Measurements from ENCODE around the gene AFF3. TPM values are rescaled to one million over a fixed set of nuclear protein-coding genes. Genes with fewer than 3 reads are reported as not detected.

The AFF3 gene
- total RNA-seq, 6 experiments from 2014 or later = 0.80 to 8.2 (median 6.8) TPM

- Mint-ChIP-seq H3K27me3 (ENCODE audit: insufficient read depth) (peaks cover 4% of the 10 kb centered on the region; the same call in 1 of the 2 replicates), H3K9me3 (peaks cover 19% of the 10 kb centered on the region), H3K4me1 (ENCODE audit: low read depth) (peaks cover 33% of the 10 kb centered on the region), H3K4me3 (no peak overlapping the region), H3K27ac (no peak overlapping the region), H3K36me3 (ENCODE audit: low read depth) (peaks cover 18% of the 10 kb centered on the region)
- DNase-seq = no peak
- no peak for TF ChIP-seq CTCF (IDR thresholded peaks at IDR 0.05)
These were observed 82.8 kb downstream of the AFF3 start for GRCh38 chr2:100059638-100060037.

- Mint-ChIP-seq H3K36me3 (ENCODE audit: low read depth) (peaks cover 22% of the 10 kb centered on the region), H3K27me3 (ENCODE audit: insufficient read depth) (peaks cover 4% of the 10 kb centered on the region; the same call in 1 of the 2 replicates), H3K4me1 (ENCODE audit: low read depth) (peaks cover 33% of the 10 kb centered on the region), H3K27ac (peak overlapping the region; percentile 53), H3K9me3 (peaks cover 12% of the 10 kb centered on the region), H3K4me3 (no peak overlapping the region)
- DNase-seq = peak; percentile 43
- TF ChIP-seq CTCF (IDR thresholded peaks at IDR 0.05) = no peak
These were observed 84.5 kb downstream of the AFF3 start for GRCh38 chr2:100057901-100058261.

GRCh38 chr2:100054426-100054825, 88.0 kb downstream of the AFF3 start:
- Mint-ChIP-seq H3K4me1 (ENCODE audit: low read depth) (peaks cover 33% of the 10 kb centered on the region), H3K4me3 (no peak overlapping the region), H3K27ac (no peak overlapping the region), H3K36me3 (ENCODE audit: low read depth) (peaks cover 10% of the 10 kb centered on the region; the same call in 1 of the 2 replicates), H3K9me3 (peaks cover 5% of the 10 kb centered on the region; the same call in 1 of the 2 replicates), H3K27me3 (ENCODE audit: insufficient read depth) (peaks cover 1% of the 10 kb centered on the region)
- no peak for DNase-seq
- no peak for TF ChIP-seq CTCF (IDR thresholded peaks at IDR 0.05)

- Mint-ChIP-seq H3K27ac (no peak overlapping the region), H3K36me3 (ENCODE audit: low read depth) (peaks cover 10% of the 10 kb centered on the region; the same call in 1 of the 2 replicates), H3K27me3 (ENCODE audit: insufficient read depth) (peaks cover 1% of the 10 kb centered on the region), H3K9me3 (peaks cover 5% of the 10 kb centered on the region; the same call in 1 of the 2 replicates), H3K4me3 (no peak overlapping the region), H3K4me1 (ENCODE audit: low read depth) (peaks cover 29% of the 10 kb centered on the region)
- TF ChIP-seq CTCF (IDR thresholded peaks at IDR 0.05) = no peak
- DNase-seq = no peak
These were observed 89.1 kb downstream of the AFF3 start for GRCh38 chr2:100053087-100053885.

GRCh38 chr2:100052650-100053049, 89.7 kb downstream of the AFF3 start:
- Mint-ChIP-seq H3K9me3 (peaks cover 5% of the 10 kb centered on the region; the same call in 1 of the 2 replicates), H3K4me1 (ENCODE audit: low read depth) (peaks cover 29% of the 10 kb centered on the region)
- TF ChIP-seq CTCF (IDR thresholded peaks at IDR 0.05) = no peak

More at GRCh38 chr2:100052650-100053049, 89.7 kb downstream of the AFF3 start:
- Mint-ChIP-seq H3K27me3 (ENCODE audit: insufficient read depth) (no peaks in the 10 kb centered on the region; the same call in none of the 2 replicates), H3K4me3 (no peak overlapping the region), H3K27ac (no peak overlapping the region), H3K36me3 (ENCODE audit: low read depth) (peaks cover 10% of the 10 kb centered on the region; the same call in 1 of the 2 replicates)
- no peak for DNase-seq

All from HFFc6 (cell line).